Colon (tissue), 2 donors: ENCODE measurements around the gene XRCC5.

Source experiments
- FAIRE-seq: peaks from 2 replicates; lab custom pipeline; 2012; peaks lifted over from hg19 to GRCh38; lab: Jason Lieb, UNC
- donor health status: control.
- donor health status: control.

XRCC5 gene

DNA sequence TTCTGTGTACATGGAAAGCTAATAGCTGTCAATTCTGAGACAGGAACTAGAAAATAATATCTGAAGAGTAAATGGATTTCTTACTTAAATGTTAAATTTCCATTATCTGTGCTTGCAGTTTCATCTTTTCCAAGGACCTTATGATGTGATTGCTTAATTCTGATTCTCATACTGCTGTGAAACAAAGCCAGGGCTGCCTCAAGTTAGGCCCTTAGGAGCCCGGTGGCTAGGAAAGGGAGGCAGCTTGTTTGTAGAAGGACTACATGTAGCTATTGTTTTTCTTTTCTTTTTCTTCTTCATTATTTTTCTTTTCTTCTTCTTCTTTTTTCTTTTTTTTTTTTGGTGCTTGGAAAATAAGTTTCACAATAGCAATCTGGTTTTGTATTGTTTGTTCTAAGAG lies 50.5 kb downstream of the XRCC5 start:
- no peak for FAIRE-seq

- FAIRE-seq: no peak
These were observed 51.6 kb downstream of the XRCC5 start for GRCh38 chr2:216160786-216161185.

DNA sequence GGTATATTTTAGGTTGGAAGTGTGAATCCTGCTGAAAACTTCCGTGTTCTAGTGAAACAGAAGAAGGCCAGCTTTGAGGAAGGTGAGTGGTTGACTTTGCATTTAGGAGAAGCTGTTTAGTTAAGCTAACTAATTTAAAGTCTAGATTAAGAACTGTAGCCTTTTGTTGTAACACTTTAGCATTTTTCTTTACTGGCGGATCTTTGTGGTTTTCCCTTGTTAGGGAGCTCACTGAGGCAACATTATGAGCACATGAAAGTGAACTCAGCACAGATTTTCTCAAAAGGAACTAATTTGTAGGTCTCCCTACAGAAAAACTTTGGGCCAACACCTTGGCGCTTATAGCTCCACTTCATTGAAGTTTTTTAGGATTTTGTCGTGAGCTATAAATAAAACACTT lies 52.8 kb downstream of the XRCC5 start:
- no peak for FAIRE-seq

GRCh38 chr2:216163518-216163917 lies 54.4 kb downstream of the XRCC5 start:
- FAIRE-seq: no peak

- no peak for FAIRE-seq
These were observed 54.9 kb downstream of the XRCC5 start for GRCh38 chr2:216164087-216164486.

GRCh38 chr2:216164576-216164975 lies 55.4 kb downstream of the XRCC5 start:
- FAIRE-seq: no peak

- no peak for FAIRE-seq
These were observed 56.6 kb downstream of the XRCC5 start for GRCh38 chr2:216165711-216166110.

GRCh38 chr2:216169087-216169486 lies 59.9 kb downstream of the XRCC5 start:
- FAIRE-seq: no peak

DNA sequence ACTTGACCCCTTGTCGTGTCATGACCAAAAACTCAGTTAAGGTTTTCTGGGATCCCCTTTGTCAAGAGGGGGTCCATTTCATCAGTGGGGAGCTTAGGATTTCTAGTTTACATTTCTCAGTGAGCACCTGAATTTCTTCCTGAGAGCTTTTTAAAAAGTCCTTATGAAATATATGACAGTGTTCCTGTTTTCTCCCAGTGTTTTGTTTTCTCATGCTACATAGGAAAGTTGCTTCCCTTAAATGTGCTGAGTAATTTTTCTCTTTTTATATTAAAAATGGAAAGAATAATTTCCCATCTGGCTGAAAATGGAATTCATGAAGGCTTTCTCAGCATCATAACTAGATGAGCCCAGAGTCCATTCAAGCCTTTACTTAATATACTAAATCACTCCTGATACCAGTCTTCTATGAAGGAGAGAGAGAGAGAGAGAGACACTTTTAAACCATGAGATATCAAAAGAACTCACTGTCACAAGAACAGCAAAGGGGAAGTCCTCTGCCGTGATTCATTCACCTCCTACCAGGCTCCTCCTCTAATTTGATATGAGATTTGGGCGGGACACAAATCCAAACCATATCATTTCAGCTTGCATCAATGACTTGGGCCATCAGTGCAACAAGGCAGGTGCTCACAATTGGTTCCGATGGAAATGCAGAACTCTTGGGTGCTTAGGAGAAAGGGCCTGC lies 61.1 kb downstream of the XRCC5 start:
- FAIRE-seq: no peak

- FAIRE-seq: no peak
These were observed 61.9 kb downstream of the XRCC5 start for GRCh38 chr2:216171011-216171410.

DNA sequence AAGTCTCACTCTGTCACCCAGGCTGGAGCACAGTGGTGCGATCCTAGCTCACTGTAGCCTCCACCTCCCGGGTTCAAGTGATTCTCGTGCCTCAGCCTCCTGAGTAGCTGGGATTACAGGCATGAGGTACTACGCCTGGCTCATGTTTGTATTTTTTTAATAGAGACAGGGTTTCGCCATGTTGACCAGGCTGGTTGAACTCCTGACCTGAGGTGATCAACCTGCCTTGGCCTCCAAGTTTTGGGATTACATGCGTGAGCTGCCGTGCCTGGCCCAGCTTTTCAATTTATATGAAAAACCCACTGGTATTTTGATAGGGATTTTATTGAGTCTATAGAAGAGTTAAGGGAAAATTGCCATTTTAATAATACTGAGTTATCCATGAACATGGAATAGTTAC lies 63.3 kb downstream of the XRCC5 start:
- no peak for FAIRE-seq

- no peak for FAIRE-seq
These were observed 69.9 kb downstream of the XRCC5 start for GRCh38 chr2:216179015-216179414.

DNA sequence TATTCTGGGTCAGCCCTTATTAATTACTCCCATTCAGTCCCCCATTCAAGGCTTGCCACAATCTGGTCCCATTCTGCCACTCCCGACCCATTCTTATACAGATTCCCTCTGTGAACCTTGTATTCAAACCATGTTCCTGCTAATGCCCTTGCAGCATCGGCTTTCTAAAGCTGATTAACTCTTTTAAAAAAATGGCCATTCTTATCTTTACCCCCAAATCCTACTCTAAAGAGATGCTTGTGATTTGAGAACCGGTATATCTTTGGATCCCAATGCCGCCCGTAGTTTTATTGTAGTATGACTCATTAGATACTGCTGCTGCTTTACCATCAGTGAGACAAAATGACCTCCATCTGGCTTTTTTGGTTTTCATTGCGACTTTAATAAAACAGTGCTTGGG lies 72.2 kb downstream of the XRCC5 start:
- no peak for FAIRE-seq

DNA sequence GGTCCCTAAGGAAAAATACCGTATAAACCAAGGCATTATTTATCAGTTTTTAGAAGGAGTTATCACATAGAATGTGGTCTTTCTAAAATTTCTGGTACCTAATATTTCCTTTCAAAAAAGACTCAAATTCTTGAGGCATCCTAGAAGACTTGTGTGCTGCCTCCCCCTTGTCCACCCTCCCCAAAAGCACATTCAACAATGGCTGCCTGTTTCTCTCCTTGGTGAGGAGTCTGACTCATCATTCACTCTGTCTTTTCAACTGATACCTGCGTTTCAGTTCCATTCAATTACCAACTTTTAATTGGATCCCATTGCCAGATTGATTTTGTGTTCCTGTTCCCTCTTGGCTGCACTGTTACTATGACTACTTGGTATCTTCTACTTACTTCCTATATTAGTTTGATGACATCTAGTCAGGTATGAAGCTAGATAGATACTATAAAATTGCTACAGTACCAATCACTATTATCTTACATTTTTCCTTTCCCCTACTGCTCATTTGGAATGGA lies 72.9 kb downstream of the XRCC5 start:
- no peak for FAIRE-seq

DNA sequence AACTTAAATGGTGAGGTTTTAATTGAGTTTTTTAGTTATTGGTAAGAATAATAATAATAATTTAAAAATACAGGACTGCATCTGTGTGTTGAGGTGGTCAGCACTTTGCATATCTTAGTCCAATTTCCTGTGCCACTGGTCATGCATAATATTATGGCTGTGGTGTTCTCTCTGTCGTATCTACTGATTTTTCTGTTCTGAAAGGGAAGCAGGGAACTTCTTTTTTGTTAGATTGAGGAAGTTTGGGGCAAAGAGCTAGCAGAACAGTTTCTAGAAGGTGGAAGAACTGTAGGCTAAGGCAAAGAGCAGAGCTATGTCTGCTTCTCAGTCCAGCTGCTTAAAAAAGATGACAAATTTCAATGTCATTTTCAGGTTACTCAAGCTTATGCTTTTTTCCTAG lies 74.3 kb downstream of the XRCC5 start:
- no peak for FAIRE-seq

DNA sequence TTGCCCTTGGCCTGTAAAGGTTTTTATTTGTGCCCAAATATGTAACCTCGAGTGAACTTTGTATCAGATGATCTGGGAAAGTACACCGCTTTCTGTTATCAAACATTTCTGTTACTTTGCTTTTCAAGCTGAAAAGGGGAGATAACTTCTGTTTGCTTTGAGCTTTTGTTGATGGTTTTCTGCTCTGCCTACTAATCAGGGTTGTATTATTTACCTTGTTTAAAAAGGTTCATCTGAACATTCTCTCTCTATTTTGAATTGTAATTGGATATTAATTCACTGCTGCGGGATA lies 79.4 kb downstream of the XRCC5 start:
- FAIRE-seq: no peak

- FAIRE-seq: no peak
These were observed 79.8 kb downstream of the XRCC5 start for GRCh38 chr2:216188956-216189355.

DNA sequence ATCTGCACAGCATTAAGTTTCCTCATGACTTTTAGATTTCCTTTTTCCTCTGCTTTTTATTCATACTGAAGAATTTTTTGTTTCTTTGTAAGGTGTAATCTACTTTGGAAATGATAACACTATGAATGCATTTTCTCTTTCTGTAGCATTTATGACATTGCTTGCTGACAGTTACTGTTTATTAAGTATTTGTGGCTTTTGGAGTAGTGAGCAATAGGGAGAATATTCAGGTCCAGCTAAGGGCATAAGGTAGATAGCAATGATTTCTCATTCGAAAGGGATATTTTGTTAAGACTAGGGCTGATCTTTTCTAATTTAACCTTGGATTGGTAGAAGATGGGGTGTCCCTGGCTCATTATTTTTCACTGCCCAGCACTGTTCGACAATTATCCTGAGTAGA lies 80.3 kb downstream of the XRCC5 start:
- FAIRE-seq: no peak

DNA sequence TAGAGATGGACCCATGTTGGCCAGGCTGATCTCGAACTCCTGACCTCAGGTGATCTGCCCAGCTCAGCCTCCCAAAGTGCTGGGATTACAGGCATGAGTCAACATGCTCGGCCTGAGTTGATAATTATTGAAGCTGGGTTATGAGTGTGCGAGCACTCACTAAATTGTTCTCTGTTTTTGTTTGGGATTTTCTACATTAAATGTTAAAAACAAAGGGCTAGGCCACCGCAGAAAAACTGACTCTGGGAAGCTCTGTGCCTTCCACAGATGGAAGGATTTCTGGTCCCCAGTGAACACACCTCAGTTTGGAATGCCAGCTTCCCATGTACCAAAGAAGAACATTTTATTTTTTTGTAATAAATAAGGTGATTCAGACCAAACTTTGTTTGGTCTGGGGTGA lies 83.0 kb downstream of the XRCC5 start:
- no peak for FAIRE-seq

DNA sequence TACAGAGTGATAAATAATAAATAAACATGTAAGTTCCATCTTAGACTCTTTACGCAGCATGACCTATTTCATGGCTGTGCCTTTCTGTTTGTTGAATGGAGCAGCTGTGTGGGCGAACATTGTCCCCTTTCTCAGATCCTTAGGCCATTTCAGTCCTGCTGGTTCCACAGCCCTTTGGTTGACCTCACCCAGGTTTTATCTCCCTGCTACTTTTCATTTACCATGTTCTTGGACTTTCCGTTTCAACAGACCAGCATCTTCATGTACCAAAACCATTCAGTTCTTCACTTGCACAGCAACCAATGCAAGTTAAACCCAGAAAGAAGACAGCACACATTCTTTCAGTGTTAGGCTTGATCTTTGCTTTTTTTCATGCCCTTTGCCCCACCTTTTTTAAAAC lies 83.8 kb downstream of the XRCC5 start:
- no peak for FAIRE-seq

- FAIRE-seq: no peak
These were observed 84.9 kb downstream of the XRCC5 start for GRCh38 chr2:216194013-216194412.

DNA sequence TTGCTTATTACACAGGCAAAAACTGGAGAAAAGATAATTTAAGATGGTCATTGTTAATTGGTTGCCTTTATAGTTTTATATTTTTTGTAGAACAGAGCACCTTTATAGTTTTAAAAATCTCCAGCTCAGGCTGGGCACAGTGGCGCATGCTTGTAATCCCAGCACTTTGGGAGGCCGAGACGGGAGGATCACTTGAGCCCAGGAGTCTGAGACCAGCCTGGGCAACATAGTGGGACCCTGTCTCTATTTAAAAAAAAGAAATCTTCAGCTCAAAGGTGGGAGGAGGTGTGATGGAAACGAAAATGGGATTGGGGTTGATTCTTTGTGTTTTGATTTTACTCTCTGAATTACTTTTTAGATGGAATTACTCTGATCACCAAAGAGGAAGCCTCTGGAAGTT lies 85.4 kb downstream of the XRCC5 start:
- FAIRE-seq: no peak

GRCh38 chr2:216195565-216196029 lies 86.4 kb downstream of the XRCC5 start:
- no peak for FAIRE-seq

GRCh38 chr2:216201692-216202306 lies 92.7 kb downstream of the XRCC5 start:
- no peak for FAIRE-seq
